Cardiac muscle cell (in vitro differentiated cells and primary cell): ENCODE results near the gene TBXA2R. TPM values are rescaled to one million over a fixed set of nuclear protein-coding genes. Genes with fewer than 3 reads are reported as not detected.
A peak's percentile ranks its signal among the peaks of the same experiment; 100 is the strongest.

ENCODE experiments used
- DNase-seq, 2 donors: peaks; one replicate each; pipeline versions ENCODE4 v3.0.0 to v3.0.0-alpha.2; 2010 to 2017; ENCODE audit warnings: low read depth in 1 of 2, low spot score in 1 of 2
- H3K27ac ChIP-seq: fragments of 200-600 bp; sonication (generic); 2 replicates; pipeline ENCODE4 v1.5.1; 2016
- H3K27me3 ChIP-seq: fragments of 200-600 bp; sonication (generic); 2 replicates; pipeline ENCODE4 v1.6.0; 2016; ENCODE audit warnings: control low read depth
- H3K36me3 ChIP-seq: fragments of 200-600 bp; sonication (generic); 2 replicates; pipeline ENCODE4 v1.5.1; 2016; ENCODE audit warnings: control low read depth
- H3K4me1 ChIP-seq: fragments of 200-600 bp; sonication (generic); 2 replicates; pipeline ENCODE4 v1.8.1; 2017; ENCODE audit warnings: low read depth, mild to moderate bottlenecking, mixed run types
- H3K4me3 ChIP-seq: fragments of 200-600 bp; sonication (generic); 2 replicates; pipeline ENCODE4 v1.5.1; 2016; ENCODE audit warnings: mild to moderate bottlenecking
- H3K9me3 ChIP-seq: fragments of 200-600 bp; sonication (generic); 2 replicates; pipeline ENCODE4 v1.5.1; 2017; ENCODE audit warnings: low read depth, mild to moderate bottlenecking, control low read depth
- CTCF ChIP-seq: IDR thresholded peaks from 2 replicates; pipeline ENCODE4 v1.5.1; 2012; ENCODE audit warnings: low read depth, mild to moderate bottlenecking, low read length
- polyA plus RNA-seq: library from polyadenylated mRNA; unstranded; fragments of >200 nt; fragmentation: Nextera tagmentation; extraction: Ambion mirVana; gene quantifications from 2 replicates; pipeline ENCODE4 v1.2.1, GENCODE V29; 2016
- total RNA-seq: library from RNA; depleted of rRNA; stranded (reverse); fragments of >200 nt; gene quantifications from 2 replicates; pipeline ENCODE4 v1.2.3, GENCODE V29; 2016

Gene TBXA2R
- total and polyA plus RNA-seq, 2 experiments from 2014 or later: 0.15 to 1.0 TPM

GRCh38 chr19:3610745-3611717, 4.4 kb upstream of the TBXA2R start:
- H3K36me3 ChIP-seq: peaks cover 10% of the 10 kb centered on the region
- no peak overlapping the region for H3K4me3 ChIP-seq
- no peak overlapping the region for H3K27ac ChIP-seq
- H3K4me1 ChIP-seq: peaks cover 13% of the 10 kb centered on the region
- no peak for DNase-seq
- H3K9me3 ChIP-seq: no peaks in the 10 kb centered on the region
- H3K27me3 ChIP-seq: peaks cover 8% of the 10 kb centered on the region
- no peak for TF ChIP-seq CTCF

- Histone ChIP-seq H3K9me3 (no peaks in the 10 kb centered on the region), H3K4me1 (peaks cover 13% of the 10 kb centered on the region), H3K27me3 (peaks cover 16% of the 10 kb centered on the region), H3K4me3 (no peak overlapping the region), H3K27ac (no peak overlapping the region), H3K36me3 (peaks cover 10% of the 10 kb centered on the region)
- TF ChIP-seq CTCF: no peak
- DNase-seq: no peak
These were observed 3.4 kb upstream of the TBXA2R start for GRCh38 chr19:3609779-3610719.

GRCh38 chr19:3608750-3609322, 2.2 kb upstream of the TBXA2R start:
- no peak for TF ChIP-seq CTCF
- Histone ChIP-seq H3K4me3 (no peak overlapping the region), H3K27ac (no peak overlapping the region), H3K27me3 (peaks cover 16% of the 10 kb centered on the region), H3K36me3 (peaks cover 10% of the 10 kb centered on the region), H3K9me3 (no peaks in the 10 kb centered on the region), H3K4me1 (peaks cover 13% of the 10 kb centered on the region)
- peak in 1 of 2 donors; percentile 49 for DNase-seq

- H3K4me3 ChIP-seq: no peak overlapping the region
- H3K27me3 ChIP-seq: peaks cover 16% of the 10 kb centered on the region
- H3K36me3 ChIP-seq: peaks cover 10% of the 10 kb centered on the region
- H3K4me1 ChIP-seq: peaks cover 13% of the 10 kb centered on the region
- TF ChIP-seq CTCF: no peak
- H3K9me3 ChIP-seq: no peaks in the 10 kb centered on the region
- H3K27ac ChIP-seq: no peak overlapping the region
- DNase-seq: no peak
These were observed 1.5 kb upstream of the TBXA2R start for GRCh38 chr19:3608079-3608641.
